ENCODE results near the gene CSF2.

DNA sequence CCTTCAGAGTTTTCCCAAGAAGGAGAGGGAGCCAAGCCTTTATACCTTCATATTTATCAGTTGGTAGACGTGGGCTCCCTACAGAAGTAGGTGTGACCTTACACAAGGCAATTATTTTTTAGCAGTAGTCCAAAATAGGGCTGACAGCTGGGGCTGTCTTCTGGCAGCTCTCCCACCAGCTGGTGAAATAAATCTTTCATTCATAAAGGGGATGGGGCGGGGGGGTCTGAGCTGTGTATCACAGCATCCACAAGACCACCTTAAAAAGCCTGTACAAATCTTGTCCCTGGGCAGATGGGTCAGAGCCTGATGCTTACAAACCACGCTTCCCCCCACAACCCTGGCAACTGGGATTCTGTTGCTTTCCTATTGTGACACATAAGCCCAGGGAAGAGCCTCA lies 19.7 kb downstream of the CSF2 start:
- TF ChIP-seq, protein P1, sequence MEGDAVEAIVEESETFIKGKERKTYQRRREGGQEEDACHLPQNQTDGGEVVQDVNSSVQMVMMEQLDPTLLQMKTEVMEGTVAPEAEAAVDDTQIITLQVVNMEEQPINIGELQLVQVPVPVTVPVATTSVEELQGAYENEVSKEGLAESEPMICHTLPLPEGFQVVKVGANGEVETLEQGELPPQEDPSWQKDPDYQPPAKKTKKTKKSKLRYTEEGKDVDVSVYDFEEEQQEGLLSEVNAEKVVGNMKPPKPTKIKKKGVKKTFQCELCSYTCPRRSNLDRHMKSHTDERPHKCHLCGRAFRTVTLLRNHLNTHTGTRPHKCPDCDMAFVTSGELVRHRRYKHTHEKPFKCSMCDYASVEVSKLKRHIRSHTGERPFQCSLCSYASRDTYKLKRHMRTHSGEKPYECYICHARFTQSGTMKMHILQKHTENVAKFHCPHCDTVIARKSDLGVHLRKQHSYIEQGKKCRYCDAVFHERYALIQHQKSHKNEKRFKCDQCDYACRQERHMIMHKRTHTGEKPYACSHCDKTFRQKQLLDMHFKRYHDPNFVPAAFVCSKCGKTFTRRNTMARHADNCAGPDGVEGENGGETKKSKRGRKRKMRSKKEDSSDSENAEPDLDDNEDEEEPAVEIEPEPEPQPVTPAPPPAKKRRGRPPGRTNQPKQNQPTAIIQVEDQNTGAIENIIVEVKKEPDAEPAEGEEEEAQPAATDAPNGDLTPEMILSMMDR (IDR thresholded peaks at IDR 0.05), result no peak
- TF ChIP-seq POLR2A (IDR thresholded peaks at IDR 0.05), result no peak

Measured in esophagus squamous epithelium (tissue), 4 donors.